Stimulated activated CD8-positive, alpha-beta memory T cell treated with anti-CD3 and anti-CD28 coated beads, Interleukin-7, amount 100 ng/mL, for 4 hours (primary cell): ENCODE results near the gene OPA3.

ENCODE experiments used
- DNase-seq, 2 donors: peaks; one replicate each; pipeline ENCODE4 v3.0.0-alpha.2; 2020; ENCODE audit warnings: low read depth in 2 of 2

Gene OPA3

GRCh38 chr19:45567609-45568008 lies 17.0 kb downstream of the OPA3 start:
- DNase-seq, result no peak

- no peak for DNase-seq
Measured at GRCh38 chr19:45564131-45564780, 20.3 kb downstream of the OPA3 start.

- DNase-seq, result no peak
Measured at GRCh38 chr19:45560686-45561085, 23.9 kb downstream of the OPA3 start.

GRCh38 chr19:45560038-45560437 lies 24.6 kb downstream of the OPA3 start:
- DNase-seq, result no peak

- peak; percentile 35 to 42 for DNase-seq
Measured at GRCh38 chr19:45558399-45558878, 26.2 kb downstream of the OPA3 start.

- DNase-seq, result no peak
Measured at GRCh38 chr19:45556835-45557234, 27.8 kb downstream of the OPA3 start.

GRCh38 chr19:45554481-45554880 lies 30.1 kb downstream of the OPA3 start:
- no peak for DNase-seq

- DNase-seq, result no peak
Measured at GRCh38 chr19:45553464-45553863, 31.1 kb downstream of the OPA3 start.

GRCh38 chr19:45547965-45548609 lies 36.5 kb downstream of the OPA3 start:
- no peak for DNase-seq

GRCh38 chr19:45547211-45547770 lies 37.3 kb downstream of the OPA3 start:
- no peak for DNase-seq

- no peak for DNase-seq
Measured at GRCh38 chr19:45542234-45542668, 42.4 kb downstream of the OPA3 start.

GRCh38 chr19:45539459-45539858 lies 45.1 kb downstream of the OPA3 start:
- no peak for DNase-seq

- DNase-seq, result no peak
Measured at GRCh38 chr19:45531349-45531748, 53.3 kb downstream of the OPA3 start.

GRCh38 chr19:45529420-45529785 lies 55.2 kb downstream of the OPA3 start:
- DNase-seq, result no peak

GRCh38 chr19:45528744-45529419 lies 55.7 kb downstream of the OPA3 start:
- no peak for DNase-seq

GRCh38 chr19:45528149-45528743 lies 56.4 kb downstream of the OPA3 start:
- DNase-seq, result no peak

GRCh38 chr19:45527731-45528130 lies 56.9 kb downstream of the OPA3 start:
- no peak for DNase-seq

GRCh38 chr19:45526971-45527370 lies 57.6 kb downstream of the OPA3 start:
- no peak for DNase-seq

GRCh38 chr19:45526143-45526542 lies 58.5 kb downstream of the OPA3 start:
- DNase-seq, result no peak

- DNase-seq, result no peak
Measured at GRCh38 chr19:45524575-45525129, 60.0 kb downstream of the OPA3 start.

- peak; percentile 44 to 49 for DNase-seq
Measured at GRCh38 chr19:45523642-45524256, 60.9 kb downstream of the OPA3 start.
